ENCODE data around the gene CENPM. TPM values are rescaled to one million over a fixed set of nuclear protein-coding genes. Genes with fewer than 3 reads are reported as not detected.

The CENPM gene
- total and polyA plus RNA-seq, 10 of the 15 experiments (the other 5 are each of a cell fraction or from before 2014, with no cell fraction given) = 36.7 to 212 (median 74.7) TPM

DNA sequence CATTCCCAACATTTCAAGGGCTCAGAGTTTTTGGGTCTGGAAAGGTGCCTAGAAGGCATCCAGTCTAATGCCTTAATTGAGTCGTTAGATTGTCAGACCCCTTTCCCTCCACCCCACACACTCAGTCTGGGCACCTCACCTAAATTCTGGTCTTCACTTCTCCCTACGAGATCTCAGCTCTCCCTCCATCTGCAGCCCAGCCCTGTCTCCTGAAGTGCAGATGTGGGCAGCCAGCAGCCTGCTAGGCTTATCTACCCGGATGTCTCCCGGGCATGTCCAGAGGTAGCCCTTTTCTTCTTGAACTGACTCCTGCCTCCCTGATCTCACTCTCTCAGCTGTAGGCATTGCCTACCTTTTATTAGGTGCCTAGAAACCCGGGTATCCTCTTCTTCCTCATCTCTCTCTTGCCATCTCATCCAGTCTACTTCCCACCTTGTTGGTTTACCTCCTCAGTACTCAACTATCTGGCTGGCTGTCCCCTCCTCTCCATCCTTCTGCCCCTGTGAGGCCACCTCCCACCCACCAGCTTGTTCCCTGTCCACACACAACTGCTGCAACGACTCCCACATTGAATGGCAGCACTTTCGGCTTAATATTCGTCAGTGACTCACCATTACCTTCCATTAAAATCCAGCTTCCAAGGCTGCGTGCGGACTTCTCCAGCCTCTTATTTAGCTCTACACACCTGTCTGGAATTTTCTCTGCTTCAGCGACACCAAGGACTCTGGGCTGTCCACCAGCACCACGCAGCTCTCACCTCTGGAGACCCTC is 28.5 kb upstream of the CENPM start:
- in situ Hi-C loops (cut with MboI) (no loop called here), intact Hi-C loops (cut with micrococcal nuclease; ENCODE audit: unreplicated experiment) (no loop called here)
- no peaks in the 10 kb centered on the region for H4K20me1 ChIP-seq (ENCODE audit: control insufficient read depth, insufficient read depth)
- DNase-seq (ENCODE audit: low read depth, low spot score) (no peak), FAIRE-seq (no peak), ATAC-seq (no peak; the same call in 2 of the 3 replicates)
- RAD21 ChIA-PET (ENCODE audit: unreplicated experiment) = no interaction called here
- H3K27ac ChIP-seq (ENCODE audit: control insufficient read depth, insufficient read depth) = no peak overlapping the region
- H3K27me3 ChIP-seq (replicated peaks in 1 of 2; ENCODE audit: control insufficient read depth in 2 of 2, insufficient read depth in 2 of 2, low read length in 1 of 2) = peaks cover 5 to 12% of the 10 kb centered on the region in 2 experiments
- peaks cover 7% of the 10 kb centered on the region for H3K4me1 ChIP-seq (ENCODE audit: control insufficient read depth, insufficient read depth, low read length)
- 66% methylated on average over 12 of the region's 12 CpGs for WGBS (ENCODE audit: insufficient coverage, insufficient replicate concordance, low lambda C conversion rate, missing lambda C conversion rate)
- H3K9me3 ChIP-seq (replicated peaks; ENCODE audit: control insufficient read depth, insufficient read depth, low read length) = no peaks in the 10 kb centered on the region
- no peak overlapping the region for H2AFZ ChIP-seq (ENCODE audit: control insufficient read depth, low read depth, low read length)
- no peaks in the 10 kb centered on the region for H3K36me3 ChIP-seq (ENCODE audit: control insufficient read depth in 2 of 2, insufficient read depth in 2 of 2, low read length in 1 of 2)
- TF ChIP-seq ZNF274 (IDR thresholded peaks at IDR 0.05; ENCODE audit: insufficient read depth, insufficient read length) (no peak), ZBTB33 (IDR thresholded peaks at IDR 0.05) (no peak), USF2 (IDR thresholded peaks at IDR 0.05; ENCODE audit: borderline replicate concordance, low read depth, low read length) (no peak), ZNF217 (IDR thresholded peaks at IDR 0.05) (no peak), JUND (IDR thresholded peaks at IDR 0.05; ENCODE audit: low read depth, low read length) (no peak), ZZZ3 (IDR thresholded peaks at IDR 0.05; ENCODE audit: control insufficient read depth, insufficient read length, low read depth) (no peak), CHD2 (IDR thresholded peaks at IDR 0.05; ENCODE audit: borderline replicate concordance, low read depth, low read length) (no peak), RBBP5 (conservative IDR thresholded peaks at IDR 0.05) (no peak), HDGF (IDR thresholded peaks at IDR 0.05) (no peak)
- CTCF ChIA-PET = interaction anchor here (0.5 to 1.0 kb wide), 4 partner anchors 12 to 1117 kb away, joined by 3 to 5 read pairs (median 3); no protein-coding TSS in a partner anchor
- no TSS peak for BruUV-seq (replicated peaks)
- SMC1A ChIA-PET (ENCODE audit: uncharacterized antibody, unreplicated experiment) = interaction anchor here (0.8 to 0.9 kb wide), 2 partner anchors 50 to 116 kb away, joined by 3 read pairs; no protein-coding TSS in a partner anchor
- no peaks in the 10 kb centered on the region for H3K79me2 ChIP-seq (ENCODE audit: control insufficient read depth, insufficient read depth, low read length)
- no peak overlapping the region for H3K4me3 ChIP-seq
- no peak overlapping the region for H3K4me2 ChIP-seq (ENCODE audit: control insufficient read depth, insufficient read depth)
- H3K9ac ChIP-seq (ENCODE audit: control insufficient read depth, insufficient read depth, low read length) = no peak overlapping the region
- POLR2A ChIA-PET = interaction anchor here (0.6 kb wide), 1 partner anchor 72 kb away, joined by 3 read pairs; no protein-coding TSS in a partner anchor

Measured in GM12878 (cell line).